ENCODE measurements around the gene PRRG2.

The PRRG2 gene

GRCh38 chr19:49541914-49542313, 39.2 kb upstream of the PRRG2 start:
- CTCF ChIA-PET, result interaction anchor here (1.2 kb wide), 1 partner anchor 34 kb away, joined by 4 read pairs; no protein-coding TSS in a partner anchor
- POLR2A ChIA-PET, result no interaction called here
- TF ChIP-seq ZNF121 (tag by site-specific recombination; IDR thresholded peaks at IDR 0.05) (peak; percentile 85), ZNF571 (tag by site-specific recombination; IDR thresholded peaks at IDR 0.05) (no peak)
- Histone ChIP-seq H3K36me3 (ENCODE audit: control insufficient read depth in 2 of 2, insufficient read depth in 1 of 2, low read length in 2 of 2) (peaks cover 12 to 15% of the 10 kb centered on the region in 2 experiments; a peak in 2 of 3 replicates), H3K9me3 (ENCODE audit: control insufficient read depth, insufficient read depth, low read depth, low read length) (no peaks in the 10 kb centered on the region), H3K4me3 (ENCODE audit: low read depth, low read length) (no peak overlapping the region), H3K27ac (ENCODE audit: extremely low read depth, low read depth, low read length) (no peak overlapping the region), H3K4me1 (ENCODE audit: control insufficient read depth, insufficient read depth, low read length) (peaks cover 9% of the 10 kb centered on the region)

GRCh38 chr19:49542446-49542845, 38.7 kb upstream of the PRRG2 start:
- POLR2A ChIA-PET, result no interaction called here
- TF ChIP-seq, protein P1, sequence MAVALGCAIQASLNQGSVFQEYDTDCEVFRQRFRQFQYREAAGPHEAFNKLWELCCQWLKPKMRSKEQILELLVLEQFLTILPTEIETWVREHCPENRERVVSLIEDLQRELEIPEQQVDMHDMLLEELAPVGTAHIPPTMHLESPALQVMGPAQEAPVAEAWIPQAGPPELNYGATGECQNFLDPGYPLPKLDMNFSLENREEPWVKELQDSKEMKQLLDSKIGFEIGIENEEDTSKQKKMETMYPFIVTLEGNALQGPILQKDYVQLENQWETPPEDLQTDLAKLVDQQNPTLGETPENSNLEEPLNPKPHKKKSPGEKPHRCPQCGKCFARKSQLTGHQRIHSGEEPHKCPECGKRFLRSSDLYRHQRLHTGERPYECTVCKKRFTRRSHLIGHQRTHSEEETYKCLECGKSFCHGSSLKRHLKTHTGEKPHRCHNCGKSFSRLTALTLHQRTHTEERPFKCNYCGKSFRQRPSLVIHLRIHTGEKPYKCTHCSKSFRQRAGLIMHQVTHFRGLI (tag by site-specific recombination; IDR thresholded peaks at IDR 0.05), result no peak
- TF ChIP-seq ZNF701 (tag by site-specific recombination; IDR thresholded peaks at IDR 0.05), result no peak
- TF ChIP-seq, protein P2, sequence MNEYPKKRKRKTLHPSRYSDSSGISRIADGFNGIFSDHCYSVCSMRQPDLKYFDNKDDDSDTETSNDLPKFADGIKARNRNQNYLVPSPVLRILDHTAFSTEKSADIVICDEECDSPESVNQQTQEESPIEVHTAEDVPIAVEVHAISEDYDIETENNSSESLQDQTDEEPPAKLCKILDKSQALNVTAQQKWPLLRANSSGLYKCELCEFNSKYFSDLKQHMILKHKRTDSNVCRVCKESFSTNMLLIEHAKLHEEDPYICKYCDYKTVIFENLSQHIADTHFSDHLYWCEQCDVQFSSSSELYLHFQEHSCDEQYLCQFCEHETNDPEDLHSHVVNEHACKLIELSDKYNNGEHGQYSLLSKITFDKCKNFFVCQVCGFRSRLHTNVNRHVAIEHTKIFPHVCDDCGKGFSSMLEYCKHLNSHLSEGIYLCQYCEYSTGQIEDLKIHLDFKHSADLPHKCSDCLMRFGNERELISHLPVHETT (tag by site-specific recombination; IDR thresholded peaks at IDR 0.05), result no peak
- no peak for TF ChIP-seq ZNF404 (tag by site-specific recombination; IDR thresholded peaks at IDR 0.05)
- TF ChIP-seq, protein P3, sequence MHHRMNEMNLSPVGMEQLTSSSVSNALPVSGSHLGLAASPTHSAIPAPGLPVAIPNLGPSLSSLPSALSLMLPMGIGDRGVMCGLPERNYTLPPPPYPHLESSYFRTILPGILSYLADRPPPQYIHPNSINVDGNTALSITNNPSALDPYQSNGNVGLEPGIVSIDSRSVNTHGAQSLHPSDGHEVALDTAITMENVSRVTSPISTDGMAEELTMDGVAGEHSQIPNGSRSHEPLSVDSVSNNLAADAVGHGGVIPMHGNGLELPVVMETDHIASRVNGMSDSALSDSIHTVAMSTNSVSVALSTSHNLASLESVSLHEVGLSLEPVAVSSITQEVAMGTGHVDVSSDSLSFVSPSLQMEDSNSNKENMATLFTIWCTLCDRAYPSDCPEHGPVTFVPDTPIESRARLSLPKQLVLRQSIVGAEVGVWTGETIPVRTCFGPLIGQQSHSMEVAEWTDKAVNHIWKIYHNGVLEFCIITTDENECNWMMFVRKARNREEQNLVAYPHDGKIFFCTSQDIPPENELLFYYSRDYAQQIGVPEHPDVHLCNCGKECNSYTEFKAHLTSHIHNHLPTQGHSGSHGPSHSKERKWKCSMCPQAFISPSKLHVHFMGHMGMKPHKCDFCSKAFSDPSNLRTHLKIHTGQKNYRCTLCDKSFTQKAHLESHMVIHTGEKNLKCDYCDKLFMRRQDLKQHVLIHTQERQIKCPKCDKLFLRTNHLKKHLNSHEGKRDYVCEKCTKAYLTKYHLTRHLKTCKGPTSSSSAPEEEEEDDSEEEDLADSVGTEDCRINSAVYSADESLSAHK (tag by site-specific recombination; IDR thresholded peaks at IDR 0.05), result no peak
- TF ChIP-seq ZBTB48 (tag by site-specific recombination; IDR thresholded peaks at IDR 0.05), result no peak
- CTCF ChIA-PET, result interaction anchor here (1.2 to 1.8 kb wide), 2 partner anchors 28 to 34 kb away, joined by 4 to 9 read pairs; no protein-coding TSS in a partner anchor

DNA sequence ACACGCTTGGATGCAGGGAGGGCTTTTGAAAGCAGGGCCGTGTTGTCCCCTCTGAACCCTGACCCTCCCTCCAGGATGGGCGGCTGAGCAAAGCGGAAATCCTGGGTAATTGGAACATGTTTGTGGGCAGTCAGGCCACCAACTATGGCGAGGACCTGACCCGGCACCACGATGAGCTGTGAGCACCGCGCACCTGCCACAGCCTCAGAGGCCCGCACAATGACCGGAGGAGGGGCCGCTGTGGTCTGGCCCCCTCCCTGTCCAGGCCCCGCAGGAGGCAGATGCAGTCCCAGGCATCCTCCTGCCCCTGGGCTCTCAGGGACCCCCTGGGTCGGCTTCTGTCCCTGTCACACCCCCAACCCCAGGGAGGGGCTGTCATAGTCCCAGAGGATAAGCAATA, 38.1 kb upstream of the PRRG2 start:
- no peaks in the 10 kb centered on the region for H3K9me3 ChIP-seq (ENCODE audit: control insufficient read depth, insufficient read depth, low read depth, low read length)
- CTCF ChIA-PET, result interaction anchor here (0.6 to 11.7 kb wide), 3 partner anchors 27 to 356 kb away, joined by 3 to 299 read pairs (median 9); no protein-coding TSS in a partner anchor
- no peak overlapping the region for H3K27ac ChIP-seq (ENCODE audit: extremely low read depth, low read depth, low read length)
- no peak overlapping the region for H3K4me3 ChIP-seq (ENCODE audit: low read depth, low read length)
- H3K36me3 ChIP-seq (ENCODE audit: control insufficient read depth in 2 of 2, insufficient read depth in 1 of 2, low read length in 2 of 2), result peaks cover 11 to 12% of the 10 kb centered on the region in 2 experiments; a peak in 2 of 3 replicates
- peaks cover 9% of the 10 kb centered on the region for H3K4me1 ChIP-seq (ENCODE audit: control insufficient read depth, insufficient read depth, low read length)
- POLR2A ChIA-PET, result no interaction called here
- TF ChIP-seq, protein P4, sequence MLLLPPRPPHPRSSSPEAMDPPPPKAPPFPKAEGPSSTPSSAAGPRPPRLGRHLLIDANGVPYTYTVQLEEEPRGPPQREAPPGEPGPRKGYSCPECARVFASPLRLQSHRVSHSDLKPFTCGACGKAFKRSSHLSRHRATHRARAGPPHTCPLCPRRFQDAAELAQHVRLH (tag by site-specific recombination; IDR thresholded peaks at IDR 0.05), result no peak
- TF ChIP-seq ZNF623 (tag by site-specific recombination; IDR thresholded peaks at IDR 0.05) (no peak), ZNF747 (tag by site-specific recombination; IDR thresholded peaks at IDR 0.05) (no peak), ZNF148 (tag by site-specific recombination; IDR thresholded peaks at IDR 0.05; ENCODE audit: borderline replicate concordance) (no peak), ZNF404 (tag by site-specific recombination; IDR thresholded peaks at IDR 0.05) (no peak), ZNF518A (tag by site-specific recombination; conservative IDR thresholded peaks at IDR 0.05; ENCODE audit: low read depth) (no peak), ZNF341 (tag by site-specific recombination; IDR thresholded peaks at IDR 0.05; ENCODE audit: low read depth) (no peak), ZNF560 (tag by site-specific recombination; IDR thresholded peaks at IDR 0.05; ENCODE audit: borderline replicate concordance) (no peak), ZNF274 (IDR thresholded peaks at IDR 0.05; ENCODE audit: low read length) (no peak), ZNF274 (tag by site-specific recombination; IDR thresholded peaks at IDR 0.05; ENCODE audit: borderline replicate concordance) (no peak), ZNF843 (tag by site-specific recombination; IDR thresholded peaks at IDR 0.05) (no peak)

More at GRCh38 chr19:49542446-49542845, 38.7 kb upstream of the PRRG2 start:
- H3K4me1 ChIP-seq (ENCODE audit: control insufficient read depth, insufficient read depth, low read length), result peaks cover 9% of the 10 kb centered on the region
- no peak overlapping the region for H3K27ac ChIP-seq (ENCODE audit: extremely low read depth, low read depth, low read length)
- H3K9me3 ChIP-seq (ENCODE audit: control insufficient read depth, insufficient read depth, low read depth, low read length), result no peaks in the 10 kb centered on the region
- H3K4me3 ChIP-seq (ENCODE audit: low read depth, low read length), result no peak overlapping the region
- H3K36me3 ChIP-seq (ENCODE audit: control insufficient read depth in 2 of 2, insufficient read depth in 1 of 2, low read length in 2 of 2), result peaks cover 11 to 12% of the 10 kb centered on the region in 2 experiments; a peak in 2 of 3 replicates

Data from HEK293 (cell line).